DND-41 (cell line): ENCODE data around the gene IQCH.

Experiments used
- ATAC-seq: fragments of 200-7000 bp; cut with Tn5 transposase; 3 replicates; pipeline ENCODE4 v1.9.1; 2021; ENCODE audit warnings: low read depth; ENCODE audit not compliant: insufficient read depth
- DNase-seq: peaks from one replicate; pipeline ENCODE4 v3.0.0-alpha.2; 2020
- H2AFZ ChIP-seq: 2 replicates; pipeline ENCODE4 v1.6.0; 2012; ENCODE audit warnings: low read depth, low read length
- H3K27ac ChIP-seq: 2 replicates; pipeline ENCODE4 v1.5.1; 2012; ENCODE audit warnings: low read length, inconsistent platforms
- H3K27me3 ChIP-seq: fragments of 200-600 bp; sonication (generic); 2 replicates; pipeline ENCODE4 v1.6.0; 2012; ENCODE audit warnings: low read length, mild to moderate bottlenecking, inconsistent platforms; ENCODE audit not compliant: insufficient read depth, poor library complexity
- H3K36me3 ChIP-seq: 2 replicates; pipeline ENCODE4 v1.5.1; 2012; ENCODE audit warnings: low read length, inconsistent platforms; ENCODE audit not compliant: insufficient read depth
- H3K4me1 ChIP-seq: 2 replicates; pipeline ENCODE4 v1.5.1; 2012; ENCODE audit warnings: mild to moderate bottlenecking, low read length; ENCODE audit not compliant: insufficient read depth
- H3K4me2 ChIP-seq: 2 replicates; pipeline ENCODE4 v1.6.0; 2012; ENCODE audit warnings: mild to moderate bottlenecking, moderate library complexity, low read length, inconsistent platforms; ENCODE audit not compliant: insufficient read depth
- H3K4me3 ChIP-seq, 2 experiments: fragments of 200-600 bp in 1 of 2; shearing (Covaris generic) in 1 of 2; 2 replicates each; pipeline ENCODE4 v1.5.1; 2012 to 2016; ENCODE audit warnings: inconsistent platforms in 2 of 2, low read length in 2 of 2, mild to moderate bottlenecking in 2 of 2, low read depth in 1 of 2, moderate library complexity in 1 of 2
- H3K79me2 ChIP-seq: 2 replicates; pipeline ENCODE4 v1.6.0; 2012; ENCODE audit warnings: low read length, inconsistent platforms; ENCODE audit not compliant: insufficient read depth
- H3K9ac ChIP-seq: 2 replicates; pipeline ENCODE4 v1.6.0; 2012; ENCODE audit warnings: low read depth, mild to moderate bottlenecking, inconsistent platforms, low read length, moderate library complexity
- H3K9me3 ChIP-seq: 2 replicates; pipeline ENCODE4 v1.5.1; 2012; ENCODE audit warnings: low read length, moderate library complexity, mild to moderate bottlenecking, inconsistent platforms; ENCODE audit not compliant: insufficient read depth, severe bottlenecking
- H4K20me1 ChIP-seq: 2 replicates; pipeline ENCODE4 v1.6.0; 2012; ENCODE audit warnings: low read length; ENCODE audit not compliant: insufficient read depth
- EZH2 ChIP-seq: IDR thresholded peaks from 3 replicates; pipeline ENCODE4 v1.6.1; 2012; ENCODE audit warnings: borderline replicate concordance, low read depth, mild to moderate bottlenecking, moderate library complexity, low read length, inconsistent platforms; ENCODE audit not compliant: severe bottlenecking
- TF ChIP-seq, protein P1 (sequence below): IDR thresholded peaks from 2 replicates; pipeline ENCODE4 v1.5.1; 2012; ENCODE audit warnings: borderline replicate concordance, low read length, moderate library complexity, mild to moderate bottlenecking; ENCODE audit not compliant: poor library complexity, severe bottlenecking; ENCODE audit errors: extremely low read depth

Gene IQCH

DNA sequence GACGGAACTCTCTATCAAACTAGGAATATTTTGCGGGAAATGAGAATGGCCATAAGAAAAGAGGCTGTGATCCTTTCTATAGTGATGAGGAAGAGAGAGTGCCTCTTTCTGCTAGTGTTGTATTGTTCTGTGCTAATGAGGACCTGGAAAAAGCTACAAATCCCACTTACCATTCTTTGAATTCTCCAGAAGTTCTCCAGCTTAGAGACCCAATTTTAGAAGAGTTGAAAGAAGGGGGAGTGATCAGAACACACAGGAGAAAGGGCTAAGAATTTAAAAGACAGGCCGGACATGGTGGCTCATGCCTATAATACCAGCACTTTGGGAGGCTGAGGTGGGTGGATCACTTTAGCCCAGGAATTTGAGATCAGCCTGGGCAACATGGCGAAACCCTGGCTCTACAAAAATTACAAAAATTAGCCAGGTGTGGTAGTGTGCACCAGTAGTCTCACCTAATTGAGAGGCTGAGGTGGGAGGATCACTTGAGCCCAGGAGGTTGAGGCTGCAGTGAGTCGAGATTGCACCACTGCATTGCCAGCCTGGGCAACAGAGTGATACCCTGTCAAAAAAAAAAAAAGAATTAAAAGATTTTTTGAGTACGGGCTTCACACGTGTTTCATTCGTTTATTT, 126.9 kb downstream of the IQCH start:
- Histone ChIP-seq H3K36me3 (no peaks in the 10 kb centered on the region), H3K9ac (no peak overlapping the region), H3K4me2 (no peak overlapping the region), H2AFZ (no peak overlapping the region), H3K9me3 (no peaks in the 10 kb centered on the region), H4K20me1 (no peaks in the 10 kb centered on the region), H3K79me2 (no peaks in the 10 kb centered on the region), H3K27ac (no peak overlapping the region), H3K4me1 (no peaks in the 10 kb centered on the region), H3K27me3 (no peaks in the 10 kb centered on the region), H3K4me3 (no peak overlapping the region)
- TF ChIP-seq, protein P1, sequence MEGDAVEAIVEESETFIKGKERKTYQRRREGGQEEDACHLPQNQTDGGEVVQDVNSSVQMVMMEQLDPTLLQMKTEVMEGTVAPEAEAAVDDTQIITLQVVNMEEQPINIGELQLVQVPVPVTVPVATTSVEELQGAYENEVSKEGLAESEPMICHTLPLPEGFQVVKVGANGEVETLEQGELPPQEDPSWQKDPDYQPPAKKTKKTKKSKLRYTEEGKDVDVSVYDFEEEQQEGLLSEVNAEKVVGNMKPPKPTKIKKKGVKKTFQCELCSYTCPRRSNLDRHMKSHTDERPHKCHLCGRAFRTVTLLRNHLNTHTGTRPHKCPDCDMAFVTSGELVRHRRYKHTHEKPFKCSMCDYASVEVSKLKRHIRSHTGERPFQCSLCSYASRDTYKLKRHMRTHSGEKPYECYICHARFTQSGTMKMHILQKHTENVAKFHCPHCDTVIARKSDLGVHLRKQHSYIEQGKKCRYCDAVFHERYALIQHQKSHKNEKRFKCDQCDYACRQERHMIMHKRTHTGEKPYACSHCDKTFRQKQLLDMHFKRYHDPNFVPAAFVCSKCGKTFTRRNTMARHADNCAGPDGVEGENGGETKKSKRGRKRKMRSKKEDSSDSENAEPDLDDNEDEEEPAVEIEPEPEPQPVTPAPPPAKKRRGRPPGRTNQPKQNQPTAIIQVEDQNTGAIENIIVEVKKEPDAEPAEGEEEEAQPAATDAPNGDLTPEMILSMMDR = no peak
- TF ChIP-seq EZH2 = no peak
- no peak for DNase-seq
- ATAC-seq = no peak

DNA sequence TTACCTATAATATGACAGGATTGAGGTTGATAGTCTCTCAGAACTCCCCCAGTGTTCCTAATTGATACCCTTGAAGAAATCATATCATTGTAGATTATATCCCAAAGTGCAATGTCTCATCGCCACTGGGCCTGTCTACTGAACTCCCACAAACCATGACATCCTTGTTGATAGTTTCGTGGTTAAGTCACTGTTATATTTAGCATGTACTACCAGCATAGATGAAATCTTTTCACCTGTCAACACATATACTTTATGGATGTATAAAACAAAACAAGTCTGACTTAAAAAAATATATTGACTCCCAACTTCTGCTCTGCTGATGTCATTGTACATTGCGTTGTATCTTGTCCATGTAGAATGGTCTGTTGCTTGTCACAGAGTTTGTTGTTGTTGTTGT, 128.1 kb downstream of the IQCH start:
- no peak overlapping the region for H3K27ac ChIP-seq
- H3K36me3 ChIP-seq = no peaks in the 10 kb centered on the region
- H3K27me3 ChIP-seq = no peaks in the 10 kb centered on the region
- no peaks in the 10 kb centered on the region for H3K9me3 ChIP-seq
- H3K9ac ChIP-seq = no peak overlapping the region
- H3K4me3 ChIP-seq = no peak overlapping the region
- no peaks in the 10 kb centered on the region for H3K79me2 ChIP-seq
- ATAC-seq (no peak), DNase-seq (no peak)
- no peak overlapping the region for H2AFZ ChIP-seq
- TF ChIP-seq, protein P1 = no peak
- no peak for TF ChIP-seq EZH2
- H3K4me2 ChIP-seq = no peak overlapping the region
- no peaks in the 10 kb centered on the region for H3K4me1 ChIP-seq
- no peaks in the 10 kb centered on the region for H4K20me1 ChIP-seq

DNA sequence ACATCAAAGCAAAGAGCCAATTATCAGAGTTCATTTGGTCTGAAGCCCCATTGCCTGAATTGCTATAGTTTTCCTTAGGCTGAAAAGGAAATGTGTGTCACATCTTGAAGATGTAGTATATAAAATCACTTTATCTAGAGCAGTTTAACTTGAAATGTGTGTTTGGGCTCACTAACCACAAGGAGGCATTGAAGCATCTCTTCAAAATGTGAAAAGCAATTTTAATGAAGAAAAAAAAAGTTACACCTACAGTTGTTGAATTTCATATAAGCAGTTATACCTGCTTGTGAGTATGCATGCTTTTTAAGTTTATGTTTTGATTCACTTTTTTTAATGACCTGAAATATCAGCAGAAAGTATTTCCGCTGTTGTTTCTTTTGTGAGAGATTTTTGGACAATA, 129.3 kb downstream of the IQCH start:
- TF ChIP-seq EZH2 = no peak
- TF ChIP-seq, protein P1 = peak; percentile 21
- H3K4me3 ChIP-seq = no peak overlapping the region
- no peak overlapping the region for H3K27ac ChIP-seq
- H3K27me3 ChIP-seq = no peaks in the 10 kb centered on the region
- no peaks in the 10 kb centered on the region for H3K36me3 ChIP-seq
- H3K4me2 ChIP-seq = no peak overlapping the region
- no peak overlapping the region for H2AFZ ChIP-seq
- DNase-seq (no peak), ATAC-seq (no peak)
- no peaks in the 10 kb centered on the region for H3K4me1 ChIP-seq
- no peak overlapping the region for H3K9ac ChIP-seq
- no peaks in the 10 kb centered on the region for H3K79me2 ChIP-seq
- no peaks in the 10 kb centered on the region for H3K9me3 ChIP-seq
- no peaks in the 10 kb centered on the region for H4K20me1 ChIP-seq
